ENCODE data around the gene OGFR. TPM values are rescaled to one million over a fixed set of nuclear protein-coding genes. Genes with fewer than 3 reads are reported as not detected.
A peak's percentile ranks its signal among the peaks of the same experiment; 100 is the strongest.

Gene OGFR
- total RNA-seq, 1 donor: 33.7 TPM

DNA sequence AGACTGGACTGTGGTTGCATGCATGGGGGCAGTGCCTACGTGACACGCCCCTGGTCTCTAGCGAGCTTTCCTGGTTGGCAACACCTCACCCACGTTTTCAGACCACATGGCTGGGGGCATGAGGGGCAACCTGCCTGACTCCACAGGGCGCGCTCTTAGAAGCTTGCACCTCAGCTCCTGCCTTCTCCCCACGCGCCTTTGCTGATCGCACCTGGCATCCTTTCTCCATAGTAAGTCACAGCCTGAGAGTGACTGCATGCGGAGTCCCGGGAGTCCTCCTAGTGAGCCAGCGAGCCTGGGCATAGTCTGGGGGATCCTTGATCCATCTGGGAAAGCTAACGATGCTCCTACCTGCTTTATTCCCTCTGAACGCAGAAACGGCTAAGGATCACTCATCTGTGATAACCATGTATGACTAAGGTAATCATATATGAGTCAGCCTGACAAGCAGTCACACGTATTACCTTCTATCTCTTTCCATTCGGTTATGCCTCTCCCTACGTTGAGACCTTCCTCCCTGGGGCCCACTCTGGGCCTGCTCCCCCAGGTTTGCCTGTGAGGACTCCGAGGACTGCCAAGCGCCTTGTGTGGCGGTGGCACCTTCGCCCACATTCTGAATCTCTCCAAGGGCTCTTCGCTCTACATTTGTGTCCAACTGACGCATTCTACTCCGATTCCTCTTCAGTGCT, 52.4 kb downstream of the OGFR start:
- TF ChIP-seq, protein P1, sequence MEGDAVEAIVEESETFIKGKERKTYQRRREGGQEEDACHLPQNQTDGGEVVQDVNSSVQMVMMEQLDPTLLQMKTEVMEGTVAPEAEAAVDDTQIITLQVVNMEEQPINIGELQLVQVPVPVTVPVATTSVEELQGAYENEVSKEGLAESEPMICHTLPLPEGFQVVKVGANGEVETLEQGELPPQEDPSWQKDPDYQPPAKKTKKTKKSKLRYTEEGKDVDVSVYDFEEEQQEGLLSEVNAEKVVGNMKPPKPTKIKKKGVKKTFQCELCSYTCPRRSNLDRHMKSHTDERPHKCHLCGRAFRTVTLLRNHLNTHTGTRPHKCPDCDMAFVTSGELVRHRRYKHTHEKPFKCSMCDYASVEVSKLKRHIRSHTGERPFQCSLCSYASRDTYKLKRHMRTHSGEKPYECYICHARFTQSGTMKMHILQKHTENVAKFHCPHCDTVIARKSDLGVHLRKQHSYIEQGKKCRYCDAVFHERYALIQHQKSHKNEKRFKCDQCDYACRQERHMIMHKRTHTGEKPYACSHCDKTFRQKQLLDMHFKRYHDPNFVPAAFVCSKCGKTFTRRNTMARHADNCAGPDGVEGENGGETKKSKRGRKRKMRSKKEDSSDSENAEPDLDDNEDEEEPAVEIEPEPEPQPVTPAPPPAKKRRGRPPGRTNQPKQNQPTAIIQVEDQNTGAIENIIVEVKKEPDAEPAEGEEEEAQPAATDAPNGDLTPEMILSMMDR (IDR thresholded peaks at IDR 0.05; ENCODE audit: insufficient read depth, low read depth, low read length): no peak
- DNase-seq (ENCODE audit: low read depth): no peak
- no peak overlapping the region for H3K4me3 ChIP-seq (ENCODE audit: low read depth, low read length)

DNA sequence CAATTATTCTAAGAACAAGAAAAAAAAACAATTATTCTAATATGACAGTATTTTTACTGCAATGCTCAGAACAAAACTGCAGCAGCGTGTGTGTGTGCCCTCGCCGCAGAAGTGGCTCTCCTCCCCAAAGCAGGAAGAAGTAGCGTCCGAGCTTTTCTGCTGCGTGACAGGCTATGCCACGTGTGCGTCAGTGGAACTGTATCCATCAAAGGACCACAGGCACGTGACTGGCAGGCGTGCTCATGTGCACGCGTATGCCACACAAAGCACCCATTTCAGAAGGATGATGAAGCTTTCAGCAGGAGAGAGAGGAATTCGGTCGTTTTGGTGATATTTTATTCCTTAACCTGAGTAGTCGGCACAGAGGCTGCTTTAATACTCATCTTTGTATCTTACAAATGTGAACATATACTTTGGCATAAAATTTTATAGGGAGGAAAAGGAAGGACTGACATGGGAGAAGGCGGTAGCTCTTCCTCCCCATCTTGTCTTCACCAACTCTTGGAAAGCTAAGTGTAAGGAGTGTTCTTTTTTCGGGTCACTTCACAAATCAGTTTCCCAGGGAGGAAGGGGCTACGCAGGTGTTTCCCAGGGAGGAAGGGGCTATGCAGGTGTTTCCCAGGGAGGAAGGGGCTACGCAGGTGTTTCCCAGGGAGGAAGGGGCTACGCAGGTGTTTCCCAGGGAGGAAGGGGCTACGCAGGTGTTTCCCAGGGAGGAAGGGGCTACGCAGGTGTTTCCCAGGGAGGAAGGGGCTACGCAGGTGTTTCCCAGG, 53.6 kb downstream of the OGFR start:
- DNase-seq (ENCODE audit: low read depth): no peak
- TF ChIP-seq, protein P1 (IDR thresholded peaks at IDR 0.05; ENCODE audit: insufficient read depth, low read depth, low read length): no peak
- H3K4me3 ChIP-seq (ENCODE audit: low read depth, low read length): no peak overlapping the region

DNA sequence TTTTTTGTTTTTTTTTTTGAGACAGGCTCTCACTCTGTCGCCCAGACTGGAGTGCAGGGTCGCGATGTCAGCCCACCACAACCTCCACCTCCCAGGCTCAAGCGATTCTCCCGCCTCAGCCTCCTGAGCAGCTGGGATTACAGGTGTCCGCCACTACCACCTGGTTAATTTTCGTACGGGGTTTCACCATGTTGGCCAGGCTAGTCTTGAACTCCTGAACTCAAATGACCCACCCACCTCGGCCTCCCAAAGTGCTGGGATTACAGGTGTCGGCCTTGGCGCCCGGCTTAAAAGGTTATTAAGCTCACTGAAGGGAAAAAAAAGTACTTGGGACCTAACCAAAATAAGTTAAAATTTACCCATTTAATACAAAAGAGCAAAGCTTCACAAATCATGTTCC, 55.1 kb downstream of the OGFR start:
- TF ChIP-seq, protein P1 (IDR thresholded peaks at IDR 0.05; ENCODE audit: insufficient read depth, low read depth, low read length): no peak
- H3K4me3 ChIP-seq (ENCODE audit: low read depth, low read length): peak overlapping the region; percentile 64
- no peak for DNase-seq (ENCODE audit: low read depth)

DNA sequence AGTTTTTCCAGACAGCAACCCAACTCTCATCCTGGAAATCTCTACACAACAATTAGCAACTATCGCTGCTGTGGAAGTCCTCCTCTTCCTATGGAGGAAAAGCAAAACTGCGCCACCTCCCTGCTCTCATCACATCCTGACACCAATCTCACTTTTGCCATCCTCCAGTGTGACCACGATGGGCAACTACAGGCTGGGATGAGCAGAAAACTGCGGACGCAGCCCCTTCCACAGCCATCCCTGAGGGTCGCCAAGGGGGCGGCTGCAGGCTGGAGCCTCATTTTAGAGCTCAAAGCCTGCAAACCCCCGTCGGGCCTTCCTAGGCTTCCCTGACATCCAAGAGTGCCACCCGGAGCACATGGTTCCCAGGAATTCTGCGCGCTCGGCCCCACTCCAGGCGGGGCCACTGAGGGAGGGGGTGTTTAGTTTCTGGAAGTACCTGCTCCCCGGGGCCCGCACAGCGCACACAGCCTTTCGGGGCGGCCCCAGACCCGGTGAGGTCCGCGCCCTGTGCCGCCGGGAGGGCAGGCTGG, 55.8 kb downstream of the OGFR start:
- TF ChIP-seq, protein P1 (IDR thresholded peaks at IDR 0.05; ENCODE audit: insufficient read depth, low read depth, low read length): peak; percentile 25
- H3K4me3 ChIP-seq (ENCODE audit: low read depth, low read length): peak overlapping the region; percentile 64
- peak; percentile 64 for DNase-seq (ENCODE audit: low read depth)

DNA sequence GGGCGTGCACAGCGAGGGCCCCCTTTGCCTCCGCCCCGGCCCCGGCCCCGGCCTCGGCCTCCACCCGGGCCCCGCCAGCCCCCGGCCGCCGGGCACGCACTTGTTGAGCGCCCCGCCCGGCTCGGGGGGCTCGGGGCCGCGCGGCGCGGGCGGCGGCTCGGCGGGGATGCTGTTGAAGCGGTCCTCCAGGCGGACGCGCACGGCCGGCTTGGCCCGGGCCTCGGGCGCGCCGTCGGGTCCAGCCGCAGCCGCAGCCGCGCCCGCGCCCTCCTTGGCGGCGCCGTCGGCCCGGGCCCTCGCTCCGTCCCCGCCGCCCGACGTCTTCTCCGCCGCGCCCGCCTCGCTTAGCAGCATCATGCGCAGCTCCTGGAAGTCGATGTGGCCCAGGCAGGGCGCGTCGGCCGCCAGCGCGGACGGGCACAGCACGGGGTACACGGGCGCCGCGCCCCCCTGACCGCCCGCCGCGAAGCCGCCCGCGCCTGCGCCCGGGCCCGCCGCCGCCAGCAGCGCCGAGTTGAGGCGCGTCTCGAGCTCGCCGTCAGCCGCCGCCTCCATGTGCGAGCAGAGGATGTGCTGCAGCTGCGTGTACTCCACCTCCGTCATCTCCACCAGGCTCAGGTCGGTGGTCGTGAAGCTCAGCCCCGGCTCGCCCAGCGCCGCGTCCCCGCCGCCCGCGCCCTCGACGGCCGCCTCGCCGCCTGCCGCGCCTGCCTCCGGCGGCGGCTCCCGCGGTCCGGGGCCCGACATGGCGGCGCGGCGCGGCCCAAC, 56.5 kb downstream of the OGFR start:
- TF ChIP-seq, protein P1 (IDR thresholded peaks at IDR 0.05; ENCODE audit: insufficient read depth, low read depth, low read length): no peak
- DNase-seq (ENCODE audit: low read depth): peak; percentile 26
- H3K4me3 ChIP-seq (ENCODE audit: low read depth, low read length): peak overlapping the region; percentile 64

DNA sequence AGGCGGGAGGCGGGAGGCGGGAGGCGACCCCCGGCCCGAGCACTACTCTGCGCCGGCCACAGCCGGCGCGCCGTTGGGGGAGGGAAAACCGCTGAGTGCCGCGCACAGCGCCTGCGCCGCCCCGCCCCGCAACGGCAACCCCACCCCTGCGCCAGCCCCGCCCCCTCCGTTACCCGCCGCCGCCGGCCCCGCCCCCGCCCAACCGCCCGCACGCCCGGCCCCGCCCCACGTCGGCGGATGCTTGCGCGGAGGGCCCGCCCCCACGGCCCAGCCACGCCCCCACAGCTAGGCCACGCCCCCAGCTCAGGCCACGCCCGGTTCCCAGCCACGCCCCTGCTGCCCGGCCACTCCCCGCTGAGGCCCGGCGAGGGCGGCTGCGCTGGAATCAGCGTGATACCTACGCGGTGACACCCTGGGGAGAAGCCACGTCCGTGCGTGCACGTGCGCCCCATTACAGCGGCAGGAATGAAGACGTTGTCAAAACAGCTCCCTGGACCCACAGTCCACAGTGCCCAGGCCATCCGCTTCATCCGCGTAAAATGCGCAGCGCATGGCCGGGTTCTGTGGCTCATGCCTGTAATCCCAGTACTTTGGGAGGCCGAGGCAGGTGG, 57.2 kb downstream of the OGFR start, which contains the start of gene TCFL5:
Gene TCFL5, minus strand, starts transcription at position 97 of the 611 bp plus-strand sequence. CDS start 152 bp downstream, outside the sequence.
- DNase-seq (ENCODE audit: low read depth): peak; percentile 96
- peak within 1 kb of the TSS; percentile 64 for H3K4me3 ChIP-seq (ENCODE audit: low read depth, low read length)
- TF ChIP-seq, protein P1 (IDR thresholded peaks at IDR 0.05; ENCODE audit: insufficient read depth, low read depth, low read length): no peak
